Transverse colon (tissue), 4 donors: ENCODE measurements around the gene BIN2.

Experiments
- CTCF ChIP-seq, 5 experiments: fragments of 200-600 bp in 3 of 5; fragments of 450-650 bp in 2 of 5; sonication (generic) in 3 of 5; IDR thresholded peaks; 1 replicate in 2 of 5; 2 replicates in 3 of 5; pipeline ENCODE4 v1.5.1; 2016 to 2017; ENCODE audit warnings: antibody characterized with exemption in 5 of 5, inconsistent platforms in 3 of 5, mild to moderate bottlenecking in 2 of 5, moderate library complexity in 1 of 5
- EP300 ChIP-seq: sonication (generic); formaldehyde crosslinking; IDR thresholded peaks from one replicate; pipeline ENCODE4 v1.6.1; 2017; ENCODE audit warnings: antibody characterized with exemption, low read depth
- POLR2A ChIP-seq: fragments of 450-650 bp; IDR thresholded peaks from one replicate; pipeline ENCODE4 v1.6.1; 2016; ENCODE audit warnings: antibody characterized with exemption, mild to moderate bottlenecking, moderate library complexity
- POLR2AphosphoS5 ChIP-seq, 3 donors: sonication (generic); formaldehyde crosslinking; IDR thresholded peaks; one replicate each; pipeline ENCODE4 v1.6.1; 2016; ENCODE audit warnings: antibody characterized with exemption in 3 of 3

DNA sequence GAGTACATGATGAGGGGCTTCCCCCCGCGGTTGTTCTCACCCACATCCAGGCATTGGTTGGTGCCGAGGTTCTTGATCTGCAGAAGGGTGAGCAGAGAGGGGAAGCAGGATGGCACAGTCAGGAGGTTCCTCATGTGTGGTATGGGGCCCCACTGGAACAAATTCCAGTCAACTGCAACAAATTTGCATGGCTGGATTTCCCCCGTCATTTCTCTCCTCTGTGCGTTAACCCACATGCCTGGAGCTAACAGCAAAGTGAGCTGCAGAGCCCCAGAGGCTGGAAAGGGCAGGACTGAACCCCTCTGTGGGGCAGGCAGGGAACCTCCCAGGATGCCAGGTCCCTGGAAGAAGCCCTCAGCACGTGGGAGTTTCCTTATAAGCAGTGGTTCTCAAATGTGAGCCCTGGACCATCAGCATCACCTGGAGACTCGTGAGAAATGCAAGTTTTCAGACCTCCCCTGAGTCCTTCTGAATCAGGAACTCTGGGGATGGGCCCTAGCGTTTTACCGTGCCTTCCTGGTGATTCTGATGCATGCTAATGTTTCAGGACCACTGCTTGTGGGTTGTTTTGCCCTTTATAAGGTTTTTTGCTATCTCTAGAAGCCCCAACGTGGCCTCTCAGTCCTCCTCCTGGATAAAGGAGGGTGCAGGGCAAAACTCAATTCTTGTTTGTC, 33.5 kb upstream of the BIN2 start:
- TF ChIP-seq POLR2A (no peak), POLR2AphosphoS5 (IDR thresholded peaks at IDR 0.05) (no peak), CTCF (IDR thresholded peaks at IDR 0.05) (no peak), EP300 (no peak)
